Measurements from ENCODE around the gene AP3S2. TPM values are rescaled to one million over a fixed set of nuclear protein-coding genes. Genes with fewer than 3 reads are reported as not detected.

AP3S2 gene
- total and polyA plus RNA-seq, 3 donors from 2014 or later: 31.9 to 53.0 (median 45.8) TPM

DNA sequence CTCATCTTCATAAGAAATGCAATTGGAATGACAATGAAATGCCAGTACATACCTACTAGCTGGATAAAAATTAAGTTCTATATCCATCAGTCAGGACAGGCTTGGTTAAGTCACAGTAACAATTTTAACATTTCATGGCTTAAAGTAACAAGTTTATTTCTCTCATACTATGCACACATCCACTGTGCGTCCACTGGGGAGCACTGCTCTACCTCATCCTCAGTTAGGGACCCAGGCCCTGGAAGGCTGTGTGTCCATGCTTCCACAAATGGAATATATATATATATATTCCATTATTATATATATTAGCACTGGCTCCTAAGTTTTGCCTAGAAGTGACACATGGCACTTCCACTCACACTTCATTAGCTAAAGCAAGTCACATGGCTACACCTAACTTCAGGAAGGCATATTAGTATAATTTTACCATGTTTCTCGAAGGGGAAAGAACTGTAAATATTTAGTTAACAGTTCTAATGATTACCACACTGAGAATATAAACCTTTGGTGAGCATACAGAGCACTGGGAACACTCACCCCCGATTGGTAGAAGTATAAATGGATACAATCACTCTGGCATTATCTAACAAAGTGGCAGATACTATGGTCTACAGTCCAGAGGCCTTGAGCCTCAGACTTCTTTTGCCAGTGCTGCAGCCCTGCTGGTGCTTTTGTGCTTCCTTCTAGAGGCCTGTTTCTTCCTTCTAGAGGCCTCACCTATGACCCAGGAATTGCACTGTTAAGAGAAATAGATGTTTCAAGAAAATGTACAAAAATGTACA, 28.6 kb downstream of the AP3S2 start:
- intact Hi-C loops (cut with DNase I; ENCODE audit: low total_unique reads): no loop called here

GRCh38 chr15:89863918-89864317, 29.9 kb downstream of the AP3S2 start:
- no peak for TF ChIP-seq POLR2A (IDR thresholded peaks at IDR 0.05)
- TF ChIP-seq, protein P1, sequence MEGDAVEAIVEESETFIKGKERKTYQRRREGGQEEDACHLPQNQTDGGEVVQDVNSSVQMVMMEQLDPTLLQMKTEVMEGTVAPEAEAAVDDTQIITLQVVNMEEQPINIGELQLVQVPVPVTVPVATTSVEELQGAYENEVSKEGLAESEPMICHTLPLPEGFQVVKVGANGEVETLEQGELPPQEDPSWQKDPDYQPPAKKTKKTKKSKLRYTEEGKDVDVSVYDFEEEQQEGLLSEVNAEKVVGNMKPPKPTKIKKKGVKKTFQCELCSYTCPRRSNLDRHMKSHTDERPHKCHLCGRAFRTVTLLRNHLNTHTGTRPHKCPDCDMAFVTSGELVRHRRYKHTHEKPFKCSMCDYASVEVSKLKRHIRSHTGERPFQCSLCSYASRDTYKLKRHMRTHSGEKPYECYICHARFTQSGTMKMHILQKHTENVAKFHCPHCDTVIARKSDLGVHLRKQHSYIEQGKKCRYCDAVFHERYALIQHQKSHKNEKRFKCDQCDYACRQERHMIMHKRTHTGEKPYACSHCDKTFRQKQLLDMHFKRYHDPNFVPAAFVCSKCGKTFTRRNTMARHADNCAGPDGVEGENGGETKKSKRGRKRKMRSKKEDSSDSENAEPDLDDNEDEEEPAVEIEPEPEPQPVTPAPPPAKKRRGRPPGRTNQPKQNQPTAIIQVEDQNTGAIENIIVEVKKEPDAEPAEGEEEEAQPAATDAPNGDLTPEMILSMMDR (IDR thresholded peaks at IDR 0.05): no peak
- Histone ChIP-seq H3K36me3 (ENCODE audit: low read depth, missing control alignments) (no peaks in the 10 kb centered on the region), H3K27ac (peak overlapping the region in 1 of 2 donors; percentile 50), H3K27me3 (no peaks in the 10 kb centered on the region), H3K9me3 (no peaks in the 10 kb centered on the region), H3K4me3 (no peak overlapping the region), H3K4me1 (peaks cover 13% of the 10 kb centered on the region)
- intact Hi-C loops (cut with DNase I; ENCODE audit: low total_unique reads): no loop called here
- no peak for DNase-seq

More for the DNA sequence above, 28.6 kb downstream of the AP3S2 start:
- 67 to 73% methylated on average over 3 of the region's 3 CpGs for WGBS, 2 donors
- Histone ChIP-seq H3K9me3 (no peaks in the 10 kb centered on the region), H3K36me3 (ENCODE audit: low read depth, missing control alignments) (no peaks in the 10 kb centered on the region), H3K4me1 (peaks cover 13% of the 10 kb centered on the region), H3K27ac (no peak overlapping the region), H3K4me3 (no peak overlapping the region), H3K27me3 (no peaks in the 10 kb centered on the region)
- TF ChIP-seq POLR2A (IDR thresholded peaks at IDR 0.05): no peak
- DNase-seq: no peak

- no peaks in the 10 kb centered on the region for H3K9me3 ChIP-seq
- H3K27me3 ChIP-seq: no peaks in the 10 kb centered on the region
- H3K4me1 ChIP-seq: peaks cover 13% of the 10 kb centered on the region
- H3K4me3 ChIP-seq: no peak overlapping the region
- TF ChIP-seq, protein P1 (IDR thresholded peaks at IDR 0.05): no peak
- no peak for TF ChIP-seq POLR2A (IDR thresholded peaks at IDR 0.05)
- H3K36me3 ChIP-seq (ENCODE audit: low read depth, missing control alignments): no peaks in the 10 kb centered on the region
- DNase-seq: no peak
- WGBS, 2 donors: 85 to 89% methylated on average over 2 of the region's 2 CpGs
- intact Hi-C loops (cut with DNase I; ENCODE audit: low total_unique reads): no loop called here
- no peak overlapping the region for H3K27ac ChIP-seq
Observed at GRCh38 chr15:89860891-89861290, 32.9 kb downstream of the AP3S2 start.

- H3K4me3 ChIP-seq: no peak overlapping the region
- H3K9me3 ChIP-seq: no peaks in the 10 kb centered on the region
- no peak overlapping the region for H3K27ac ChIP-seq
- peaks cover 13% of the 10 kb centered on the region for H3K4me1 ChIP-seq
- intact Hi-C loops (cut with DNase I; ENCODE audit: low total_unique reads): no loop called here
- no peak for TF ChIP-seq POLR2A (IDR thresholded peaks at IDR 0.05)
- TF ChIP-seq, protein P1 (IDR thresholded peaks at IDR 0.05): no peak
- H3K36me3 ChIP-seq (ENCODE audit: low read depth, missing control alignments): no peaks in the 10 kb centered on the region
- DNase-seq: no peak
- no peaks in the 10 kb centered on the region for H3K27me3 ChIP-seq
- WGBS, 2 donors: 80 to 81% methylated on average over 3 of the region's 3 CpGs
Observed at GRCh38 chr15:89860431-89860830, 33.4 kb downstream of the AP3S2 start.

DNA sequence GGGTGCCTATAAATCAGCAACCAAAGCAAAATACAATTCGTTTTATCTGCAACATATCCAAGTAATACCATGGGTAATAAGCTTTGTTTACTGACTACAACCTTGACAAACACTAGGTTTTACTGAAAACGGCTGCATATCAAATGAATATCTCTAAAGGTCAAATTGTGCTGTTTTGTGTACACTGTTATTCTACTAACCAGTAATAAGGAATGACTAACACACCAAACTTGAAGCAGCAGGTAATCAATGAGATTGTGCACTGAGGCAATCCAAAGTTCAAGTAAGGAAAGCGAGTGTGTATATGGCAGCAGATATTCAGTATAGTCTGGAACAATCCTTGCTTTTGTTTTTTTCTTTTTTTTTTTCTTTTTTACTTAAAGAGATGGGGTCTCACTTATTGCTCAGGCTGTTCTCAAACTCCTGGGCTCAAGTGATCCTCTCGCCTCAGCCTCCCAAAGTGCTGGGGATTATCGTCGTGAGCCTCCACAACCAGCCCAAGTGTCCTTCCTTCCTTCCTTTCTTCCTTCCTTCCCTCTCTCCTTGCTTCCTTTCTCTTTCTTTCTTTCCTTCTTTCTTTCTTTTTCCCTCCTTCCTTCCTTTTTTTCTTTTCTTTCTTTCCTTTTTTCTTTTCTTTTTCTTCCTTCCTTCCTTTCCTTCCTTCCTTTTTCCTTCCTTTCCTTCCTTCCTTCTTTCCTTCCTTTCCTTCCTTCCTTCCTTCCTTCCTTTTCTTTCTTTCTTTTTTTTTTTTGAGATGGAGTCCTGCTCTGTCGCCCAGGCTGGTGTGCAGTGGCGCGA, 34.9 kb downstream of the AP3S2 start:
- Histone ChIP-seq H3K27me3 (no peaks in the 10 kb centered on the region), H3K36me3 (ENCODE audit: low read depth, missing control alignments) (no peaks in the 10 kb centered on the region), H3K9me3 (no peaks in the 10 kb centered on the region), H3K4me3 (no peak overlapping the region), H3K27ac (no peak overlapping the region), H3K4me1 (peaks cover 6% of the 10 kb centered on the region)
- intact Hi-C loops (cut with DNase I; ENCODE audit: low total_unique reads): no loop called here
- TF ChIP-seq POLR2A (IDR thresholded peaks at IDR 0.05): no peak
- TF ChIP-seq, protein P1 (IDR thresholded peaks at IDR 0.05): no peak
- DNase-seq: no peak
- WGBS, 2 donors: 87% methylated on average over 9 of the region's 9 CpGs

All from testis (tissue), 3 donors.